Activated B cell treated with CpG ODN at 0.5 μM for 24 hours (primary cell): Measurements from ENCODE around the gene WASF2. TPM values are rescaled to one million over a fixed set of nuclear protein-coding genes. Genes with fewer than 3 reads are reported as not detected.

Experiments used
- ATAC-seq: fragments of 200-7000 bp; cut with Tn5 transposase; one replicate; pipeline ENCODE4 v1.10.0; 2021; ENCODE audit warnings: low read depth, mild to moderate bottlenecking, moderate library complexity
- CTCF ChIA-PET: fragments of 350-600 bp; sonication (Branson Sonifier 250); formaldehyde crosslinking; loops from one replicate; lab custom pipeline; 2021; ENCODE audit warnings: antibody characterized with exemption; lab: Charles Lee
- POLR2A ChIA-PET: fragments of 350-600 bp; sonication (Branson Sonifier 250); formaldehyde crosslinking; loops from one replicate; lab custom pipeline; 2021; ENCODE audit warnings: antibody characterized with exemption; lab: Charles Lee
- DNase-seq: peaks from one replicate; pipeline ENCODE4 v3.0.0; 2022
- H3K27ac Mint-ChIP-seq: one replicate; pipeline ENCODE4 v1.8.0; 2020; ENCODE audit warnings: mixed read lengths
- H3K27me3 Mint-ChIP-seq: one replicate; pipeline ENCODE4 v1.8.0; 2021; ENCODE audit warnings: mixed read lengths
- H3K36me3 Mint-ChIP-seq: one replicate; pipeline ENCODE4 v1.8.0; 2021; ENCODE audit warnings: low read depth, mixed read lengths
- H3K4me1 Mint-ChIP-seq: one replicate; pipeline ENCODE4 v1.8.0; 2021; ENCODE audit warnings: mixed read lengths
- H3K4me3 Mint-ChIP-seq: one replicate; pipeline ENCODE4 v1.8.0; 2020; ENCODE audit warnings: mild to moderate bottlenecking, mixed read lengths
- H3K9me3 Mint-ChIP-seq: one replicate; pipeline ENCODE4 v1.8.0; 2020; ENCODE audit warnings: mixed read lengths
- CTCF ChIP-seq: fragments of 200-600 bp; IDR thresholded peaks from one replicate; pipeline ENCODE4 v1.8.0; 2022; ENCODE audit warnings: antibody characterized with exemption, mild to moderate bottlenecking
- intact Hi-C: fragments of 100-400 bp; cut with micrococcal nuclease; formaldehyde crosslinking; loops from one replicate; pipeline ENCODE4 v1.15.1; 2024
- total RNA-seq: library from RNA; stranded (reverse); gene quantifications from 2 replicates; pipeline ENCODE4 v1.2.3, GENCODE V29; 2022

Gene WASF2
- total RNA-seq, 1 donor from 2014 or later, result 137 TPM

- Mint-ChIP-seq H3K27ac (no peak overlapping the region), H3K4me3 (no peak overlapping the region), H3K36me3 (no peaks in the 10 kb centered on the region), H3K4me1 (peaks cover 34% of the 10 kb centered on the region), H3K27me3 (no peaks in the 10 kb centered on the region), H3K9me3 (no peaks in the 10 kb centered on the region)
- no peak for ATAC-seq
- ChIA-PET CTCF (interaction anchor here (0.9 to 1.1 kb wide), 2 partner anchors 80 to 114 kb away, joined by 3 read pairs; no protein-coding TSS in a partner anchor), POLR2A (interaction anchor here (0.6 to 0.9 kb wide), 2 partner anchors 9 to 69 kb away, joined by 3 read pairs; no protein-coding TSS in a partner anchor)
- intact Hi-C loops, result no loop called here
- TF ChIP-seq CTCF, result no peak
- no peak for DNase-seq
Observed at GRCh38 chr1:27496604-27497155, 6.7 kb upstream of the WASF2 start.

- intact Hi-C loops, result loop anchor here (5.0 kb wide), 1 partner anchor 170 kb away; the partner anchor contains the start of gene TMEM222
- CTCF ChIA-PET, result interaction anchor here (1.0 to 1.7 kb wide), 3 partner anchors 35 to 76 kb away, joined by 3 to 8 read pairs (median 6); no protein-coding TSS in a partner anchor
Observed at GRCh38 chr1:27492796-27493195, 2.8 kb upstream of the WASF2 start.

GRCh38 chr1:27491748-27492700 lies 2.1 kb upstream of the WASF2 start:
- CTCF ChIA-PET, result interaction anchor here (1.0 to 1.7 kb wide), 4 partner anchors 18 to 76 kb away, joined by 3 to 8 read pairs (median 4); no protein-coding TSS in a partner anchor
- DNase-seq, result no peak
- H3K27ac Mint-ChIP-seq, result peak overlapping the region; percentile 100

More at GRCh38 chr1:27492796-27493195, 2.8 kb upstream of the WASF2 start:
- Mint-ChIP-seq H3K9me3 (no peaks in the 10 kb centered on the region), H3K4me1 (peaks cover 55% of the 10 kb centered on the region), H3K4me3 (no peak overlapping the region), H3K27me3 (no peaks in the 10 kb centered on the region), H3K36me3 (peaks cover 7% of the 10 kb centered on the region), H3K27ac (peak overlapping the region; percentile 100)
- ATAC-seq, result no peak
- POLR2A ChIA-PET, result interaction anchor here (0.5 to 1.7 kb wide), 6 partner anchors 17 to 948 kb away, joined by 3 to 10 read pairs (median 4); no protein-coding TSS in a partner anchor
- no peak for DNase-seq
- no peak for TF ChIP-seq CTCF

GRCh38 chr1:27489501-27489972 lies 430 bp downstream of the WASF2 start:
- DNase-seq (no peak), ATAC-seq (peak; percentile 16)
- intact Hi-C loops, result loop anchor here (1.0 kb wide), 1 partner anchor 53 kb away; no protein-coding TSS in a partner anchor
- Mint-ChIP-seq H3K27ac (peak overlapping the region; percentile 100), H3K36me3 (peaks cover 12% of the 10 kb centered on the region), H3K4me3 (peak overlapping the region; percentile 95), H3K27me3 (no peaks in the 10 kb centered on the region), H3K9me3 (no peaks in the 10 kb centered on the region), H3K4me1 (peaks cover 63% of the 10 kb centered on the region)
- no peak for TF ChIP-seq CTCF
- CTCF ChIA-PET, result interaction anchor here (1.3 to 3.5 kb wide), 3 partner anchors 67 to 86 kb away, joined by 3 to 18 read pairs (median 4); no protein-coding TSS in a partner anchor
- POLR2A ChIA-PET, result interaction anchor here (0.6 to 3.6 kb wide), 23 partner anchors 8 to 737 kb away, joined by 3 to 23 read pairs (median 5); no protein-coding TSS in a partner anchor

More at GRCh38 chr1:27491748-27492700, 2.1 kb upstream of the WASF2 start:
- H3K27me3 Mint-ChIP-seq, result no peaks in the 10 kb centered on the region
- peaks cover 55% of the 10 kb centered on the region for H3K4me1 Mint-ChIP-seq
- no peak for TF ChIP-seq CTCF
- intact Hi-C loops, result loop anchor here (2.0 to 5.0 kb wide), 3 partner anchors 111 to 171 kb away; partner anchors contain the start of gene TMEM222
- POLR2A ChIA-PET, result interaction anchor here (0.6 to 3.0 kb wide), 12 partner anchors 17 to 947 kb away, joined by 3 to 15 read pairs (median 4); no protein-coding TSS in a partner anchor
- peak overlapping the region; percentile 68 for H3K4me3 Mint-ChIP-seq
- ATAC-seq, result peak; percentile 32
- H3K36me3 Mint-ChIP-seq, result peaks cover 7% of the 10 kb centered on the region
- no peaks in the 10 kb centered on the region for H3K9me3 Mint-ChIP-seq
